Right lobe of liver (tissue), 6 donors: ENCODE measurements around the gene OR2T11. TPM values are rescaled to one million over a fixed set of nuclear protein-coding genes. Genes with fewer than 3 reads are reported as not detected.
"Not testable (repeated sequence)": the region's sequence is repeated elsewhere in the genome, so short reads cannot be mapped to it uniquely, and the experiment has no call there.

Experiments
- ATAC-seq, 4 donors: fragments of 200-7000 bp; cut with Tn5 transposase; one replicate each; pipeline ENCODE4 v1.9.1; 2020; ENCODE audit warnings: mild to moderate bottlenecking in 4 of 4, moderate library complexity in 4 of 4
- DNase-seq, 3 donors: peaks; one replicate each; pipeline ENCODE4 v3.0.0-alpha.2; 2020
- H3K27ac ChIP-seq, 3 donors: fragments of 200-600 bp; one replicate each; pipeline ENCODE4 v1.8.0; 2022
- H3K27me3 ChIP-seq, 2 donors: fragments of 200-600 bp; one replicate each; pipeline ENCODE4 v1.8.0; 2022
- H3K36me3 ChIP-seq, 4 donors: fragments of 200-600 bp; sonication (generic) in 1 of 4; one replicate each; pipeline versions ENCODE4 v1.5.1 to v1.8.0; 2017 to 2022; ENCODE audit warnings: control low read depth in 1 of 4
- H3K4me1 ChIP-seq, 4 donors: fragments of 200-600 bp; sonication (generic) in 1 of 4; one replicate each; pipeline versions ENCODE4 v1.5.1 to v1.8.0; 2017 to 2022; ENCODE audit warnings: control low read depth in 1 of 4
- H3K4me3 ChIP-seq, 3 donors: fragments of 200-600 bp; one replicate each; pipeline ENCODE4 v1.8.0; 2022
- H3K9me3 ChIP-seq, 4 donors: fragments of 200-600 bp; sonication (generic) in 1 of 4; one replicate each; pipeline versions ENCODE4 v1.5.1 to v1.8.0; 2017 to 2022; ENCODE audit warnings: control low read depth in 1 of 4
- CTCF ChIP-seq, 4 donors: fragments of 200-600 bp in 3 of 4; fragments of 450-650 bp in 1 of 4; IDR thresholded peaks; one replicate each; pipeline versions ENCODE4 v1.5.1 to v1.8.0; 2016 to 2022; ENCODE audit warnings: antibody characterized with exemption in 4 of 4, mild to moderate bottlenecking in 2 of 4
- POLR2A ChIP-seq: fragments of 450-650 bp; IDR thresholded peaks from one replicate; pipeline ENCODE4 v1.6.1; 2017; ENCODE audit warnings: antibody characterized with exemption, mild to moderate bottlenecking
- WGBS: methylation state at CpG from one replicate; pipeline ENCODE4 v1.1.6; 2018; ENCODE audit warnings: low coverage, low lambda C conversion rate; ENCODE audit not compliant: insufficient coverage; ENCODE audit errors: missing lambda C conversion rate; 5-methylcytosine and 5-hydroxymethylcytosine counted together
- intact Hi-C, 2 donors: fragments of 100-400 bp; cut with DNase I; formaldehyde crosslinking; loops; one replicate each; pipeline versions ENCODE4 v1.11.2 to v1.14.1; 2022
- small RNA-seq, 2 experiments: library from RNA; depleted of rRNA; stranded (forward); fragments of <200 nt; gene quantifications; one replicate each; pipeline ENCODE3, GENCODE V24; 2016
- total RNA-seq, 6 experiments: library from RNA; depleted of rRNA in 2 of 6; stranded (reverse); fragments of >200 nt in 2 of 6; fragmentation: NEBNext Ultra II Directional in 3 of 6; extraction: Animal tissue kit (Norgen Biotek cat#: 25700) in 3 of 6; gene quantifications; one replicate each; pipeline versions ENCODE4 v1.1.0 to v1.2.4, GENCODE V29; 2016 to 2023
- donor health status: DM: no; HTN: yes; CAD: no.
- donor health status: DM: no; HTN: no; CAD: no.
- donor health status: DM: no; HTN: no; CAD: no.
- donor health status: DM: no; HTN: yes; CAD: no.
- donor health status: DM: no; HTN: yes; CAD: no.

The OR2T11 gene
- total RNA-seq, 6 experiments from 2014 or later, result not detected

DNA sequence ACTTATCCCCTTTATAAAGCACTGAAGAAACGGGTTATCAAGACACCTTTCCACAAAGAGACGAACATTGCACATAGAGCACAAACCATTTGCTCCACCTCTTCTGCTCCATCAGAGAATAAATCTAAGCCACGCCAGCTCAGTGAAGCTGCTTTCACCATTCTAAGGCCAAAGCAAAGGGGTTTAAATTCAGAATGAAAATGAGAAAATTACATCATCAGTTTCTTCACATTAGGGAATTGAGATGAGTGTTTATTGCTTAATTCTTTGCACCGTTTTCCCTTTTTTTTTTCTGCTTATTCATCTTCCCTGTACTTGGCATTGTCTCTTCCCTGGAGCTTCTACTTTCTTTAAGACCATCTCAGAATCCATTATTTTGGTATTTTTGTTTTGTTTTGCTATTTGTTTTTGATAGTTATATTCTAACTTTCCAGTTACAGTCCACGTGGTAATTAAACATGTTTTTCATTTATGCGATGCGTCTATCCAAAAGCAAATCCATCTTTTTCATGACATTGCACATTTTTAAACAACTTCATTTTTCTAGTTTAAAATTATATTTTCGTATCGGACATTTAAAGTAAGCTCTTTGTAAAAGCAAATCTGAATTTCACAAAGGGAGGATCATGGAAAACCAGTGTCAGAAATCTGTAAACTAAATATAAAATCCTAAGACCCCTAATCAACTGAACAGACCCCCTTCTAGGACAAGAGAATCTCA, 58.5 kb downstream of the OR2T11 start:
- TF ChIP-seq CTCF (IDR thresholded peaks at IDR 0.05) (no peak), POLR2A (no peak)

DNA sequence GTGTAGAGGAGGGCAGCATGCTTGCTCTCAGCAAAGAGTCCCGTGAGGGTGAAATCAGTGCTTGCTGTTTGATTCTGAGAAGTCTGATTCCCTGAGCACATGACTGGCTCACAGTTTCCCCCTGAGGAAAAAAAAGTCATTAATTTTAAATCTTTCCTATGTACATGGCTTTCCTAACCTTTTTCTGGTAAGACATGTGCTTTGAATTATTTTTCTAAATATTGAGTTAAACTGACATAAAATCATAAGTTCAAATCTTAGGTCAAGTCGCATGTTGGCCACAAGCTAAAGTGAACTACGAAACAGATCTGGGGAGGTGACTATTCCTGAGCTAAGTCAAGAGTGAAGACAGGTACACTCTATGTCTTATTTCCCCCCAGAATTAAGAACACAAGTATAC, 60.2 kb downstream of the OR2T11 start, which contains the start of gene OR2T34:
OR2T34 (minus strand) TSS at position 101 of the 400 bp plus-strand sequence; CDS start at position 101, 0 bp downstream.
- WGBS, result 69% methylated on average over 3 of the region's 3 CpGs
- H3K9me3 ChIP-seq, DNase-seq, H3K27me3 ChIP-seq, H3K4me3 ChIP-seq, intact Hi-C loops, H3K36me3 ChIP-seq, H3K27ac ChIP-seq, ATAC-seq, H3K4me1 ChIP-seq: not testable (repeated sequence)

More for the DNA sequence above, 58.5 kb downstream of the OR2T11 start:
- Histone ChIP-seq H3K36me3 (no peaks in the 10 kb centered on the region), H3K27me3 (no peaks in the 10 kb centered on the region), H3K9me3 (no peaks in the 10 kb centered on the region), H3K4me3 (no peak overlapping the region), H3K27ac (no peak overlapping the region), H3K4me1 (no peaks in the 10 kb centered on the region)
- DNase-seq, result no peak
- intact Hi-C loops, result no loop called here
- 58% methylated on average over 9 of the region's 9 CpGs for WGBS
- ATAC-seq, result no peak

- H3K27ac ChIP-seq, ATAC-seq, DNase-seq, H3K36me3 ChIP-seq, intact Hi-C loops, H3K4me3 ChIP-seq, H3K9me3 ChIP-seq, H3K27me3 ChIP-seq, H3K4me1 ChIP-seq: not testable (repeated sequence)
- 36% methylated on average over 2 of the region's 8 CpGs for WGBS
These were observed 61.0 kb downstream of the OR2T11 start for GRCh38 chr1:248573856-248574255.

Small RNAs within 50 kb of the gene (small RNA-seq; reads per million reads assigned to genes)
- 0 reads per million in 2 experiments for gene RF00019

Other genes starting within 250 kb of the OR2T11 start
- gene OR2T1, start 232.0 kb downstream of the OR2T11 start, total RNA-seq, result not detected
- not detected for gene OR2T2, start 189.5 kb downstream of the OR2T11 start, total RNA-seq
- not detected for gene OR2T3, start 161.7 kb downstream of the OR2T11 start, total RNA-seq
- gene OR2T5, start 146.5 kb downstream of the OR2T11 start, total RNA-seq, result not detected
- not detected for gene OR2G6, start 127.0 kb downstream of the OR2T11 start, total RNA-seq
- gene OR2T29, start 72.3 kb downstream of the OR2T11 start, total RNA-seq, result not detected
- gene OR2T34, start 60.3 kb downstream of the OR2T11 start, total RNA-seq, result not detected
- gene OR2T10, start 37.4 kb downstream of the OR2T11 start, total RNA-seq, result not detected
- gene OR2T35, start 10.2 kb upstream of the OR2T11 start, total RNA-seq, result not detected
- not detected for gene OR2T27, start 20.4 kb upstream of the OR2T11 start, total RNA-seq
- gene OR14I1, start 67.7 kb upstream of the OR2T11 start, total RNA-seq, result not detected
- not detected for gene LYPD8, start 120.7 kb upstream of the OR2T11 start, total RNA-seq
- gene SH3BP5L, start 190.8 kb upstream of the OR2T11 start, total RNA-seq, result 10 to 100 TPM in 5 of 6 experiments, 1 to 10 TPM in 1; 9.8 to 13.1 (median 12.4) TPM
- gene ZNF672, start 203.1 kb upstream of the OR2T11 start, total RNA-seq, result 10 to 100 TPM; 16.9 to 24.3 (median 19.4) TPM
- gene ZNF692, start 224.0 kb upstream of the OR2T11 start, total RNA-seq, result 10 to 100 TPM; 12.2 to 18.3 (median 16.7) TPM